ENCODE measurements around the gene NLGN3. TPM values are rescaled to one million over a fixed set of nuclear protein-coding genes. Genes with fewer than 3 reads are reported as not detected.

Gene NLGN3
- total RNA-seq, 1 donor from 2014 or later = 2.3 TPM

DNA sequence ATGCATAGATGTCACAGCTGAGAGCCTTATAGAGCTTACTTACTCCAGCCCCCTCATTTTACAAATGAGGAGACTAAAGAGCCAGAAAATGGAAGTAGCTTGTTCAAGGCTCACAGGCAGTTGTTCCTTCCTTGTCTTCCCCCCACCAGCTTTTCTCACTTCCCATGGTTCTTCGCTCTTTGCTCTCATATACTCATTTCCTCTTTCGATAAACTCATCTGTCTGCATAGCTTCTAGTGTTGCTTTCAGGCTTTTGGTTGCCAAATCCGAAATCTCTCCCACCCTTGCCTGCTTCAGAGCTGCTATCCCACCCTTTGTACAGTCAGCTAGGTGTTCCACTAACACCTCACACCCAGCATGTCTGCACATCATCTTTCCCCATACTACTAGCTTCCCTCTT, 53.4 kb downstream of the NLGN3 start:
- intact Hi-C loops (cut with micrococcal nuclease) = loop anchor here (5.0 kb wide), 2 partner anchors 101 to 334 kb away; partner anchors contain the start of genes FOXO4 and OGT

DNA sequence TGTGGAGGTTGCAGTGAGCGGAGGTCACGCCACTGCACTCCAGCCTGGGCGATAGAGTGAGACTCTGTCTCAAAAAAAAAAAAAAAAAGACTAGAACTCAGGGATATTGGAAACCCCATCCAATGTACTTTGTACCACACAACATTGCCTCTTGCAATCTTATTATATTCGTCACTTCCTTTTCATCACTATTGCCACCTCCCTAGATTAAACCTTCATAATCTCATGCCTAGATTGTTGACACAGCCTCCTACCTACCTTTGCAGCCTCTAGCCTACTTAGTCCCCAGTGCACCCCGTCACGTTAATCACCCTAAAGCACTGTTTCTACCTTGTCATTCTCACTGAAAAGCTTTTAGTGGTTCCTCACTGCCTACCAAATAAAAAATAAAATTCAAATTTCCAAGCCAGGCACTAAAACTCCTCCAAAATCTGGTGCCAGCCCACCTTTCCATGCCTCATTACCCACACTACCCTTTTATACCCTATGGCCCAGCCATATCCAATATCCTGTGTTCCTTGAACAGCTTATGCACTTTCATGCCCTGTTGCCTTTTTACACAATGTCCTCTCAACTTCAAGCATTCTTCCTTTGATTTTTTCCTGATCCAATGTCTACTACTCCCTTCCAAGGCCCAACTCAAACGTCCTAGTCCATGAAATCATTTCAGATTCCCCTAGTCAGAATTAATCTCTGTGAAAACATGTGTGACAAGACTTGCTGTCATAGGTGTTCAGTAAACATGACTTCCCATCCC, 54.8 kb downstream of the NLGN3 start:
- intact Hi-C loops (cut with micrococcal nuclease) = loop anchor here (5.0 kb wide), 2 partner anchors 102 to 333 kb away; partner anchors contain the start of genes FOXO4 and OGT

DNA sequence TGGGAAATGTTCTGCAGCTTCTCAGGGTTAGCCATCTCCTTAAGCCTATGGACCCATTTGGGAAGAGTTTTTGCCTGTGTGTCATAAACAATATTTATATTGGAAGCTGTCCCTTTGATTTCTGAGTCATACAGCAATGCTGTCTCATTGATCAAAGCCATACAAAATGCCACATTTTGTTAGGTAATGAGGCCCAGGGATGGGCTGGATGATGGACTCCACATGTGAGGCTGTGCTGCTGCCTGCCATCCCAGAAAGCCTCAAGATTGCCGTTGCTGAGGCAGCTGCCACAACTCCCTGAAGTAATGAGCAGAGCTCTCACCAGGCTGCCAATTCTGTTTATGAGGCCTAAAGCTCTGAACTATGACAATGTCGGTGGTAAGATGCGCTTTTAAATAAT, 66.2 kb downstream of the NLGN3 start:
- intact Hi-C loops (cut with micrococcal nuclease) = no loop called here

DNA sequence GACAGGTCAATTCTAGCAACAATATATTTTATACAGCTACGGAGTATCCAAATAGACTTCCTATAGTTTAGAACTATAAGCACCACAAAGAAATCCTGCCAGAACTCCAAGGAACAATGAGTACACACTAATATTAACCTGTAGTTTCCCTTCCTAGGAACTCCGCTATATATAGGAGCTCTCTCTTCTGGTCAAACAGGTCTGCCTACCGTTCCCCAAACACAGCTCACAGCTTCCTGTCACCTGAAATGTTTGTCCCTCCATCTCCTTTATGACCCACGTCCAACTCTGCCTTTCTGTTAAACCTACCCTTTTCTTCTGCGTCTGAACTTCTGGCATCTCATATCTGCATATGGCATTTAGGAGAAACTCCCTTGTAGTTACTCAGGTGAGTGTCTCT, 67.9 kb downstream of the NLGN3 start:
- intact Hi-C loops (cut with micrococcal nuclease) = no loop called here

DNA sequence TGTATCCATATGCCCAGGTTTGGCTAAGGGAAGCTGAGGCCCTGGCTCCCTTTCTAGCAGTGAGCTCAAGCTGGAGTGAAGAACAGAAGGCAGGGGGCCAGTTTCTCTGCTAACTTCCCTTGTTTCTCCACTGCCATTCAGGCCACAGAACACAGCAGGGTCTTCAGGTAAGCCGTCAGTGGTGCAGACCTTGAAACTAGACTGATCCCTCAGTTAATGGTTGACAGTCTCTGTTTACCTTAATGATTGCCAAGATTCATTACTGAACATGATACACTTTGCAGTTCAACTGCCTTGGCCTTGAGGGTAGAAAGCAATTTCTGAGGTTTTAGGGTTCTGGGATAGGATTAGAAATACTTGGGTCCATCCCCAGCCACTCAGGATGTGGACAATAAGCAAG, 69.5 kb downstream of the NLGN3 start:
- intact Hi-C loops (cut with micrococcal nuclease) = no loop called here

DNA sequence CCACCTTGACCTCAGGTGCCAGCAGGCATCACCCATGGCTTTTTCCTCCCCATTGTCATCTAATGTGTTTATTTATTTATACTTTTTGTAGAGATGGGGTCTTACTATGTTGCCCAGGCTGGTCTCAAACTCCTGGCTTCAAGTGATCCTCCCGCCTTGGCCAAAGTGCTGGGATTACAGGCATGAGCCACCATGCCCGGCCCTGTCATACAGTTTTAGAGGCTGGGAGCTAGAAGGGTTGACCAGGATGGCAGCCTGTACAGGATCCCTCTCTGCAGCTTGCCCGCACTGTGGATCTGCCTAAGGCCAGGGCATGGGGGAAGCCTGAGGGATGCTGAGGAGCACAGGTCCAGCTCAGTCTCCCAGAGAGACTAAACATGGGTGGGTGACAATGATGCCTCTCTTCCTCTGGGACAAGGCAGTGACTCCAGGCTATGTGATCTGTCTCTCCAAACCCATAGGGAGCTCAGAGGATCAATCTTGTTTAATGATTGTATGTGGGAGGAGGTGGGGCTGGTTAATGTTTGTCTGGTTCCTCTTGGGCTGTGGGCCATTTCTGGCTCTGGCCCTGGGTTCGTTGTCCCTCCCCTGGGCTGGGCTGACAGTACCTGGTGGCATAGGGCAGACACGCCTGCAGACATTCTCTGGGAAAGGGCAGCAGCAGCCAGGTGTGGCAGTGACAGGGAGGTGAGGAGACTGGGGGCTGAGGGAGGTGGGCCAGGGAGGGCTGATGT, 70.1 kb downstream of the NLGN3 start:
- intact Hi-C loops (cut with micrococcal nuclease) = no loop called here

DNA sequence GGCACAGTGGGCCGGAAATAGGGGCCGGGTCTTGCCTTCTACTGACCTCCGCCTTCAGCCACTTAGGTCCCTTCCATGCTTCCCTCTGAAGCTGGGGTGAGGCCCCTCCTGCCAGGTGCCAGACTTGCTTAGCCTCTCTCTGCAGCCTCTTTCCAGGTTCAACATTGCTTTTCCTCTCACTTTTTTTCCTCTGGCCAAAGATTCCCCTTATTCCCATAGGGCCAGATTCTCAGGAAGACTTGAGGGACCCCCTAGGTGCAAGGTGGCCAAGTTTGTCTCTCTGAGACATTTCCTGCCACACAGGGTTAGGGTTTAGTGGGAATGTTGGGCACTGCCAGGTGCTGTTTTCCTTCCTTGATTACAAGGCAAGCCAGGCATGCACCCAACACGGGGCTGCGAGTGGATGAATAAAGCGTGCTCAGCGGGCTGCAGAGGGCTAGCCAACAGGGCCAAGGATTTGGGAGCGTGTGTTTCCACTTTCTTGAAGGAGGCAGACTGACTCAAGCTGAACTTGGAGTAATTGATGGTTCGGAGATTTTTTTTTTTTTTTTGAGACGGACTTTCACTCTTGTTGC, 70.8 kb downstream of the NLGN3 start:
- intact Hi-C loops (cut with micrococcal nuclease) = no loop called here

DNA sequence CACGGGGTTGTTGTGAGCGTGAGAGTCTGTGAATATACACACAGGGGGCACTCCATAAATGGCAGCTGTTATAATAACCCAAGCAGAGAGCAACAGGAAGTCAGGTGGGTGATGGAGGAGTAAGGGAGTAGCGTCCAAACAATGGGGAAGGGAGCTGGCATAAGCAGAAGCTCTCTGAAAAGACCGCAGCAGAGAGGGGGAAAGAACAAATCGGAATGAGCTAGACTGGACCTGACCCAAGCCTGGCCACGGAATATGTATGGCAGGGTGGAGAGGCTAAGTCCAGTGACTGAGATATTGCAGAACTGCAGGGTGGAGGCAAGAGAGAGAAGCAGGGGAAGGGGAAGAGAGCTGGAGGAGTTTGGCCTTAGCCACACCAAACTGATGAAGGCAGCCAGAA, 71.8 kb downstream of the NLGN3 start:
- intact Hi-C loops (cut with micrococcal nuclease) = no loop called here

DNA sequence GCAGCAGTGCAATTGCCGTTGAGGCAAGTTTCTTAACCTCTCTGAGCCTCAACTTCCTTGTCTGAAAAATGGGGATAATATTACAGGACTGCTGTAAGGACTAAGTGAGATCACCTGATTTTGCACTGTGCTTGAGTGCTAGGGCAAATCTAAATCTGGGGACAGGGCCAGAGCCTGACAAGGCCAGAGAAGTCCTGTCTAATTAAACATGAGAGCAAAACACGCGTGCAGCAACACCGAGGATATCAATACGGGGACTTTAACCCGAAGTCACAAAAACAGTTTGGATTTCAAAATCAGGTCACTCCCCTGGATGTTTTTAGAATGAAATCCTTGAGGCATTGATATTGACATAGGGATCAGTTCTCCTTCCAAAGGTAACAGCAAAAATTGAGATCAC, 72.7 kb downstream of the NLGN3 start:
- intact Hi-C loops (cut with micrococcal nuclease) = no loop called here

Other genes starting within 250 kb of the NLGN3 start
- gene TEX11, start 236.1 kb upstream of the NLGN3 start, total RNA-seq = not detected in 2 replicates
- not detected in 2 replicates for gene SLC7A3, start 213.7 kb upstream of the NLGN3 start, total RNA-seq
- 43.9 and 47.0 TPM in 2 replicates for gene SNX12, start 76.5 kb upstream of the NLGN3 start, total RNA-seq
- 11.0 and 11.3 TPM in 2 replicates for gene FOXO4, start 49.0 kb upstream of the NLGN3 start, total RNA-seq
- 25.9 and 39.8 TPM in 2 replicates for gene CXorf65, start 38.1 kb upstream of the NLGN3 start, total RNA-seq
- 739 and 752 TPM in 2 replicates for gene IL2RG, start 33.3 kb upstream of the NLGN3 start, total RNA-seq
- gene MED12, start 26.2 kb upstream of the NLGN3 start, total RNA-seq = 74.6 and 87.2 TPM in 2 replicates
- gene GJB1, start 78.4 kb downstream of the NLGN3 start, total RNA-seq = not detected in 2 replicates
- 13.5 and 16.3 TPM in 2 replicates for gene ZMYM3, start 109.3 kb downstream of the NLGN3 start, total RNA-seq
- 436 and 444 TPM in 2 replicates for gene NONO, start 138.8 kb downstream of the NLGN3 start, total RNA-seq
- 5.3 and 6.2 TPM in 2 replicates for gene ITGB1BP2, start 156.9 kb downstream of the NLGN3 start, total RNA-seq
- gene TAF1, start 221.5 kb downstream of the NLGN3 start, total RNA-seq = 40.9 and 47.2 TPM in 2 replicates

Data from T-helper 1 cell treated with Interleukin-12 subunit alpha and Interleukin-12 subunit beta and Interleukin-4 antibody, amounts not matched to agents 30 ng/mL and 1 ng/mL, for 36 hours (primary cell).